Natural killer cell (primary cell): ENCODE measurements around the gene PRKD2. TPM values are rescaled to one million over a fixed set of nuclear protein-coding genes. Genes with fewer than 3 reads are reported as not detected.

ENCODE experiments used
- ATAC-seq, 3 donors: fragments of 150-1000 bp in 2 of 3; fragments of 200-7000 bp in 1 of 3; cut with Tn5 transposase; 1 replicate in 1 of 3; 2 replicates in 2 of 3; pipeline ENCODE4 v1.10.0; 2021; ENCODE audit warnings: mild to moderate bottlenecking in 2 of 3, moderate library complexity in 2 of 3
- DNase-seq, 2 donors: peaks; one replicate each; pipeline versions ENCODE4 v3.0.0 to v3.0.0-alpha.2; 2013 to 2021; ENCODE audit warnings: mixed read lengths in 1 of 2
- H3K27ac ChIP-seq: one replicate; pipeline ENCODE4 v1.5.1; 2013; ENCODE audit warnings: mild to moderate bottlenecking, low read length
- H3K27me3 ChIP-seq: one replicate; pipeline ENCODE4 v1.6.1; 2013; ENCODE audit warnings: low read length; ENCODE audit not compliant: control insufficient read depth, insufficient read depth
- H3K36me3 ChIP-seq: one replicate; pipeline ENCODE4 v1.6.1; 2013; ENCODE audit warnings: low read length; ENCODE audit not compliant: control insufficient read depth, insufficient read depth
- H3K4me1 ChIP-seq: one replicate; pipeline ENCODE4 v1.6.1; 2013; ENCODE audit warnings: low read length; ENCODE audit not compliant: control insufficient read depth, insufficient read depth
- H3K4me3 ChIP-seq: one replicate; pipeline ENCODE4 v1.5.1; 2013; ENCODE audit warnings: low read length
- H3K9me3 ChIP-seq: one replicate; pipeline ENCODE4 v1.6.1; 2013; ENCODE audit warnings: low read length; ENCODE audit not compliant: control insufficient read depth, insufficient read depth
- H3K27ac Mint-ChIP-seq, 2 donors: one replicate each; pipeline ENCODE4 v1.8.0; 2022; ENCODE audit warnings: mild to moderate bottlenecking in 2 of 2, mixed read lengths in 2 of 2, moderate library complexity in 1 of 2
- H3K27me3 Mint-ChIP-seq, 2 donors: one replicate each; pipeline ENCODE4 v1.8.0; 2022; ENCODE audit warnings: low read depth in 2 of 2, mixed read lengths in 2 of 2
- H3K36me3 Mint-ChIP-seq: one replicate; pipeline ENCODE4 v1.8.0; 2022; ENCODE audit warnings: mixed read lengths
- H3K4me1 Mint-ChIP-seq, 2 donors: one replicate each; pipeline ENCODE4 v1.8.0; 2022; ENCODE audit warnings: mixed read lengths in 2 of 2
- H3K4me3 Mint-ChIP-seq: one replicate; pipeline ENCODE4 v1.8.0; 2022; ENCODE audit warnings: mild to moderate bottlenecking, moderate library complexity, mixed read lengths
- H3K9me3 Mint-ChIP-seq, 2 donors: one replicate each; pipeline ENCODE4 v1.8.0; 2022; ENCODE audit warnings: mixed read lengths in 2 of 2
- CTCF ChIP-seq: fragments of 200-600 bp; IDR thresholded peaks from one replicate; pipeline ENCODE4 v1.8.0; 2022; ENCODE audit warnings: antibody characterized with exemption
- WGBS: methylation state at CpG from one replicate; pipeline ENCODE4 v1.1.7; 2013; ENCODE audit warnings: missing lambda C conversion rate; ENCODE audit not compliant: insufficient coverage; 5-methylcytosine and 5-hydroxymethylcytosine counted together
- intact Hi-C: fragments of 100-400 bp; cut with micrococcal nuclease; formaldehyde crosslinking; loops from one replicate; pipeline ENCODE4 v1.14.2; 2022
- total RNA-seq, 4 donors: library from RNA; stranded (reverse); fragments of 120-200 nt in 1 of 4; gene quantifications; one replicate each; pipeline versions ENCODE4 v1.2.3 to v1.2.4, GENCODE V29; 2013 to 2022

PRKD2 gene
- total RNA-seq, 3 donors from 2014 or later (not counting 1 experiment from before 2014, with no cell fraction given), result 179 to 216 (median 203) TPM

- H3K9me3 ChIP-seq, result no peaks in the 10 kb centered on the region
- no peak for TF ChIP-seq CTCF
- H3K36me3 Mint-ChIP-seq, result no peaks in the 10 kb centered on the region
- no peak overlapping the region for H3K4me3 Mint-ChIP-seq
- no peak for DNase-seq
- peaks cover 33 to 44% of the 10 kb centered on the region in 2 donors for H3K4me1 Mint-ChIP-seq
- ATAC-seq, result no peak
- H3K27ac Mint-ChIP-seq, result peak overlapping the region in 1 of 2 donors; percentile 72
- H3K36me3 ChIP-seq, result peaks cover 28% of the 10 kb centered on the region
- no peaks in the 10 kb centered on the region for H3K9me3 Mint-ChIP-seq
- H3K27me3 Mint-ChIP-seq, result no peaks in the 10 kb centered on the region
- 94% methylated on average over 14 of the region's 14 CpGs for WGBS
- no peak overlapping the region for H3K27ac ChIP-seq
- H3K4me1 ChIP-seq, result peaks cover 10% of the 10 kb centered on the region
- intact Hi-C loops, result no loop called here
- no peaks in the 10 kb centered on the region for H3K27me3 ChIP-seq
- no peak overlapping the region for H3K4me3 ChIP-seq
Observed at GRCh38 chr19:46739290-46739771, 22.4 kb upstream of the PRKD2 start.

- peaks cover 37% of the 10 kb centered on the region for H3K36me3 ChIP-seq
Observed at GRCh38 chr19:46737761-46738171, 20.9 kb upstream of the PRKD2 start.

GRCh38 chr19:46737298-46737654, 20.4 kb upstream of the PRKD2 start:
- DNase-seq (no peak), ATAC-seq (no peak)
- H3K36me3 ChIP-seq, result peaks cover 42% of the 10 kb centered on the region
- H3K4me1 Mint-ChIP-seq, result peaks cover 25 to 33% of the 10 kb centered on the region in 2 donors
- H3K27me3 Mint-ChIP-seq, result no peaks in the 10 kb centered on the region
- no peak overlapping the region for H3K4me3 Mint-ChIP-seq
- no peaks in the 10 kb centered on the region for H3K27me3 ChIP-seq
- no peak overlapping the region for H3K27ac ChIP-seq
- 93% methylated on average over 7 of the region's 7 CpGs for WGBS
- H3K9me3 Mint-ChIP-seq, result no peaks in the 10 kb centered on the region
- TF ChIP-seq CTCF, result no peak
- no peak overlapping the region for H3K27ac Mint-ChIP-seq
- no peaks in the 10 kb centered on the region for H3K36me3 Mint-ChIP-seq
- no peaks in the 10 kb centered on the region for H3K9me3 ChIP-seq
- intact Hi-C loops, result no loop called here
- no peak overlapping the region for H3K4me3 ChIP-seq
- H3K4me1 ChIP-seq, result peaks cover 11% of the 10 kb centered on the region

More at GRCh38 chr19:46737761-46738171, 20.9 kb upstream of the PRKD2 start:
- Mint-ChIP-seq H3K9me3 (no peaks in the 10 kb centered on the region), H3K27me3 (no peaks in the 10 kb centered on the region), H3K36me3 (no peaks in the 10 kb centered on the region), H3K4me1 (peaks cover 29 to 37% of the 10 kb centered on the region in 2 donors), H3K4me3 (no peak overlapping the region), H3K27ac (no peak overlapping the region)
- no peak overlapping the region for H3K4me3 ChIP-seq
- no peak for TF ChIP-seq CTCF
- peaks cover 6% of the 10 kb centered on the region for H3K4me1 ChIP-seq
- ATAC-seq (no peak), DNase-seq (no peak)
- H3K27me3 ChIP-seq, result no peaks in the 10 kb centered on the region
- 94% methylated on average over 19 of the region's 19 CpGs for WGBS
- no peaks in the 10 kb centered on the region for H3K9me3 ChIP-seq
- intact Hi-C loops, result no loop called here
- no peak overlapping the region for H3K27ac ChIP-seq
